Endothelial cell (in vitro differentiated cells): Measurements from ENCODE around the gene DLL4. TPM values are rescaled to one million over a fixed set of nuclear protein-coding genes. Genes with fewer than 3 reads are reported as not detected.
A peak's percentile ranks its signal among the peaks of the same experiment; 100 is the strongest.

Experiments
- DNase-seq: peaks from one replicate; pipeline ENCODE4 v3.0.0; 2021; ENCODE audit warnings: low spot score
- H3K27ac Mint-ChIP-seq: one replicate; pipeline ENCODE4 v1.8.0; 2021; ENCODE audit warnings: mixed read lengths, inconsistent platforms; ENCODE audit not compliant: unreplicated experiment
- H3K27me3 Mint-ChIP-seq: one replicate; pipeline ENCODE4 v1.8.0; 2021; ENCODE audit warnings: mild to moderate bottlenecking, moderate library complexity, mixed read lengths, inconsistent platforms; ENCODE audit not compliant: unreplicated experiment
- H3K36me3 Mint-ChIP-seq: one replicate; pipeline ENCODE4 v1.8.0; 2021; ENCODE audit warnings: mild to moderate bottlenecking, low read depth, mixed read lengths, inconsistent platforms; ENCODE audit not compliant: unreplicated experiment
- H3K4me1 Mint-ChIP-seq: one replicate; pipeline ENCODE4 v1.8.0; 2021; ENCODE audit warnings: mild to moderate bottlenecking, mixed read lengths, inconsistent platforms; ENCODE audit not compliant: unreplicated experiment
- H3K4me3 Mint-ChIP-seq: one replicate; pipeline ENCODE4 v1.8.0; 2021; ENCODE audit warnings: mild to moderate bottlenecking, mixed read lengths, inconsistent platforms; ENCODE audit not compliant: unreplicated experiment
- H3K9me3 Mint-ChIP-seq: one replicate; pipeline ENCODE4 v1.8.0; 2021; ENCODE audit warnings: mixed read lengths, inconsistent platforms; ENCODE audit not compliant: unreplicated experiment
- total RNA-seq: library from RNA; stranded (reverse); fragmentation: NEBNext Ultra II Directional; extraction: Animal tissue kit (Norgen Biotek cat#: 25700); gene quantifications from one replicate; pipeline ENCODE4 v1.2.1, GENCODE V29; 2021; ENCODE audit not compliant: unreplicated experiment
- TF ChIP-seq, protein P1 (sequence below): fragments of 200-600 bp; sonication (generic); IDR thresholded peaks from one replicate; pipeline ENCODE4 v1.5.0; 2021; ENCODE audit warnings: antibody characterized with exemption; ENCODE audit not compliant: unreplicated experiment

DLL4 gene
- total RNA-seq, 1 donor from 2014 or later = 257 TPM

DNA sequence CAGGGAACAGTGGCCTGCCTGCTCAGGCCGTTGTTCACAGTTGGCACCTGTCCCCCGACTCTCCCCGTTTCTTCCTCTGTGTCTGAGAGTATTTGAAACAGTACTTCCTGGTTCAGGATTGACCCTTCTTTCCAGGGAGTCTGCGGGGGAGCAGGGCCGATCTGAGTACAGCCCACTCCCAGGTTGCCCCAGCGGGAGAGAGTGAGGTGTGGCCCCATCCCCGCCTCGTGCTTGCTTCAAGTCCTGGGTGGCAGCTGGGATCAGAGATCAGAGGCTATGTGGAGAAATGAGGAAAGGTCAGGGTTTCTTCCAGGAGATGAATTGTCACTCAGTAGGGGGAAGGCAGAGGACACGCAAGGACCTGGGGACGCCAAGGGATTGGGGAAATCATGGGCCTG, 6.5 kb upstream of the DLL4 start:
- Mint-ChIP-seq H3K4me3 (peak overlapping the region; percentile 67), H3K27me3 (peaks cover 26% of the 10 kb centered on the region), H3K9me3 (no peaks in the 10 kb centered on the region), H3K4me1 (peaks cover 68% of the 10 kb centered on the region), H3K27ac (peak overlapping the region; percentile 78), H3K36me3 (peaks cover 22% of the 10 kb centered on the region)
- TF ChIP-seq, protein P1, sequence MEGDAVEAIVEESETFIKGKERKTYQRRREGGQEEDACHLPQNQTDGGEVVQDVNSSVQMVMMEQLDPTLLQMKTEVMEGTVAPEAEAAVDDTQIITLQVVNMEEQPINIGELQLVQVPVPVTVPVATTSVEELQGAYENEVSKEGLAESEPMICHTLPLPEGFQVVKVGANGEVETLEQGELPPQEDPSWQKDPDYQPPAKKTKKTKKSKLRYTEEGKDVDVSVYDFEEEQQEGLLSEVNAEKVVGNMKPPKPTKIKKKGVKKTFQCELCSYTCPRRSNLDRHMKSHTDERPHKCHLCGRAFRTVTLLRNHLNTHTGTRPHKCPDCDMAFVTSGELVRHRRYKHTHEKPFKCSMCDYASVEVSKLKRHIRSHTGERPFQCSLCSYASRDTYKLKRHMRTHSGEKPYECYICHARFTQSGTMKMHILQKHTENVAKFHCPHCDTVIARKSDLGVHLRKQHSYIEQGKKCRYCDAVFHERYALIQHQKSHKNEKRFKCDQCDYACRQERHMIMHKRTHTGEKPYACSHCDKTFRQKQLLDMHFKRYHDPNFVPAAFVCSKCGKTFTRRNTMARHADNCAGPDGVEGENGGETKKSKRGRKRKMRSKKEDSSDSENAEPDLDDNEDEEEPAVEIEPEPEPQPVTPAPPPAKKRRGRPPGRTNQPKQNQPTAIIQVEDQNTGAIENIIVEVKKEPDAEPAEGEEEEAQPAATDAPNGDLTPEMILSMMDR = no peak
- DNase-seq = no peak

DNA sequence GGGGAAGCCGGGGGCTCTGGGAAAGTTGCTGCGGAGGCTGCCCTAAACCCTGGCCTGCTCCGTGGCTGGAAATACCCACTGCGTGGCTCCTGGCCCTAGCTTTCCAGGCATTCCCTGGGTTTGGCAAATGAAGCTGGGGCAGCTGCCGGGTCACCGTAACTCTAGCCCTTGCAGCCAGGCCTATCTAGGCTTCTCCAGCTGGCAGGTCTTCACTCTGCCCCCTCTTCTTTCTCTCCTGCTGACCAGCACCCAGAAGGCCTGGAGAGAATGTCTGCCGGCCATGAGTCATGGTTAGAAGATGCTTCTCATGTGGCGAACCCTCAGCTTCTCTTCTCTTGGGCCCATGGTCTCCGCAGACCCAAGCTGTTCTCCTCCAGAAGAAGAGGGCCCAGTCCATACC, 5.6 kb upstream of the DLL4 start:
- no peak overlapping the region for H3K4me3 Mint-ChIP-seq
- H3K27me3 Mint-ChIP-seq = peaks cover 24% of the 10 kb centered on the region
- TF ChIP-seq, protein P1 = no peak
- H3K4me1 Mint-ChIP-seq = peaks cover 61% of the 10 kb centered on the region
- H3K9me3 Mint-ChIP-seq = no peaks in the 10 kb centered on the region
- DNase-seq = no peak
- H3K27ac Mint-ChIP-seq = no peak overlapping the region
- H3K36me3 Mint-ChIP-seq = peaks cover 22% of the 10 kb centered on the region

DNA sequence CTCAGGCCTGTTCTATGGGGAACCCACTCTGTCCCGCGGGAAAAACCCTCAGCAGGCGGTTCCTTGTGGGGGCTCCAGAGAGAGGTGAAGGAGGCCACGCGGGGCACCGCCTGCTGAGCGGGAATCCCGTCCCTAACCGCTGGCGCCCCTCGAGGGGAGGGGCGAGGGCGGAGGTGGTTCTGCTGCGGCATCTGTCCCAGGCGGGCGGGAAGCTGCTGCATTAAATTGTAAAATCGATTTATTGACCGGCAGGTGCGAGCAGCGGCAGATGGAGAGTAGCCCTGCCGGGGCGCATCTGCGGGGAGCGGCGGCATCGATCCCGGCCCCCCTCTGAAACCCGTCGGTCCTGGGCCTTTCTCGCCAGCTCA, 3.7 kb upstream of the DLL4 start:
- H3K36me3 Mint-ChIP-seq = peaks cover 29% of the 10 kb centered on the region
- no peak overlapping the region for H3K27ac Mint-ChIP-seq
- peaks cover 53% of the 10 kb centered on the region for H3K4me1 Mint-ChIP-seq
- H3K4me3 Mint-ChIP-seq = peak overlapping the region; percentile 86
- no peaks in the 10 kb centered on the region for H3K9me3 Mint-ChIP-seq
- peaks cover 26% of the 10 kb centered on the region for H3K27me3 Mint-ChIP-seq
- no peak for DNase-seq
- TF ChIP-seq, protein P1 = no peak

DNA sequence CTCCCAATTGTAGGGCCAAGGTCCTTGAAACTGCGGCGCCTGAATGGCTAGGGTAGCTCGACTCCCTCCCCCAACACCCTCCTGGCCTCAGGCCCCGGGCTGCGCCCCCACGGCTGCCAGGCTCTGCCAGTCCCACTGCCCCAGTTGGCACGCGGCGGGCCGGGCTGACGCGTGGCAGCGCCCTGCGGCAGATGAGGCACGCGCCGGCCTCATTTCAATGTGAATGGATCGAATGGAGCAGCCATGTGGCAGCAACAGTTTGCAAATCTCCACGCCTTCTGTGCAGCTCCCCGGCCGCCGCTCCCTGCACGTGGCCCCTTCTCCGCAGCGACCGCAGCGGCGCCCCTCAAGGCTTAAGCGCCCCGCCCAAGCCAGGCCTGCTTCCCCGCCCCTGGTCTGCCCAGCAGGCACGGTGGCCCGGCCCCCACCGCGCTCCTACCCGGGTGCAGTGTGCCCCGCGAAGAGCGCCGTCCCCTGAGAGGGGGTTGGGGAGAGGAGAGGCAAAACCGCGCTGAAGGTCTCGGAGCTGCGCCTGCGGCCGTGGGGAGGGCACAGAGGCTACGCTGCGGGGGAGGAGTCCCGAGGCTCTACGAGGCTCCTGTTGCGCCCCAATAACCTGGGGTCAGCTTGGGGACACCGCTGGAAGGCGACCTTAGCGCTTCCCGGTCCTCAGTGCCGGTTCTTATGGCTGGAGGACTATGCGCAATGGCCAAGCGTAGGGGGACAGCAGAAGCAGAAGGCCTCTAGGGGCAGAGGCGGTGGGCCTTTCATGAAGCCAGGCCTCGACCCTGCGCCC, 3.1 kb upstream of the DLL4 start:
- peaks cover 35% of the 10 kb centered on the region for H3K36me3 Mint-ChIP-seq
- TF ChIP-seq, protein P1 = no peak
- H3K9me3 Mint-ChIP-seq = no peaks in the 10 kb centered on the region
- no peak overlapping the region for H3K27ac Mint-ChIP-seq
- no peak for DNase-seq
- H3K27me3 Mint-ChIP-seq = peaks cover 28% of the 10 kb centered on the region
- peaks cover 53% of the 10 kb centered on the region for H3K4me1 Mint-ChIP-seq
- H3K4me3 Mint-ChIP-seq = peak overlapping the region; percentile 92
